Dermis blood vessel endothelial cell (primary cell): ENCODE results near the gene HHIPL1. TPM values are rescaled to one million over a fixed set of nuclear protein-coding genes. Genes with fewer than 3 reads are reported as not detected.
A peak's percentile ranks its signal among the peaks of the same experiment; 100 is the strongest.

Experiments used
- DNase-seq: peaks from one replicate; pipeline ENCODE4 v3.0.0; 2010
- total RNA-seq: library from RNA; depleted of rRNA; stranded (reverse); fragments of >200 nt; gene quantifications from 2 replicates; pipeline ENCODE4 v1.2.3, GENCODE V29; 2014

HHIPL1 gene
- total RNA-seq, 1 donor from 2014 or later = 1.7 TPM

DNA sequence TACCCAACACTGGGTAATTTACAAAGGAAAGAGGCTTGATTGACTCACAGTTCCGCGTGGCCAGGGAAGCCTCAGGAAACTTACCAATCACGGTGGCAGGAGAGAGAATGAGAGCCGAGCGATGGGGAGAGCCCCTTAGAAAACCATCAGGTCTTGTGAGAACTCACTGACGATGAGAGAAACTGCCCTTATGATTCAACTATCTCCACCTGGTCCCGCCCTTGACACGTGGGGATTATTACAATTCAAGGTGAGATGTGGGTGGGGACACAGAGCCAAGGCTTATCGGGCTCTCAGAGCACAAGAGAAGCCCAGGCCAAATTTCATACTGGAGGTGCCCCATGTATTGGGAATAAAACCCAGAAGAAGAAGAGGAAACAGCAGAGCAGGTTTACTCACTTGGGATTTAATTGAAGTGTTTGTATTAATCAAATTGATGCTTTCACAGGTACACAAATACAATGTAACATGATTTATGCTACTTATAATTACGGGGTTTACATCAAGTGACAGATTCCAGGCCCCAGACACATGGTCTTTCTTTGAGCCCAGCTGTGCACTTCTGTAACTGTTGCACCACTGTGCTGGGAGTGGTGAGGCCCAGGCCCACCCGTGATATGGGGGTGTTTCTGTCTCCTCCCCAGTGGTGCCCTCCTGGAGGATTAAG lies 32.7 kb upstream of the HHIPL1 start:
- DNase-seq = no peak

DNA sequence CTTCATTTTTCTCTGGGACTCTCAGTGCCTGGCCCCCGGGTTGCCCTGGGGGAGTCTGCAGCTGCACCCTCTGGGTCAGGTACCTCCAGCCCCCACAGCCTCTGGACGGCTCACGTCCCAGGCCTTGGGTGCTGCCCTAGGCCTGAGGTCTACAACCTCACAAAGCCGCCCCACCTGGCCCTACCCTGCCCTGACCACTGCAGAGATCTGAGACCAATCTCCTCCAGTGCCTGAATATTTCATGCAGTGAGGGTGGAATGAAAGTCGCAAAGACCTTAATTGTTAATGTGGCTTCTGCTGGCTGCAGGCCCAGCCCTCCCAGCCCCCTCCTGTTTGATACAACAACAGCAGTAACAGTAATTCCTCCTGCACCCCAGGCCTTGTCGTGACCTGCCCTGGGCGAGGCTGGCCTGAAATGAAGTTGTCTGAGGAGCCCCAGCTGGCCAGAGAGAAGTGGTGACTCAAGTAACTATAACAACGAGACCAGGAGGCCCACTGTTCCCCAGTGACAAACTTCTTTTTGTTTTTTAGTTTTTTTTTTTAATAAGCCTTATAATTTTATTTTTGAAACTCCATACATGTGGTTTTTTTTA lies 32.1 kb upstream of the HHIPL1 start:
- DNase-seq = no peak

GRCh38 chr14:99615497-99616157 lies 29.3 kb upstream of the HHIPL1 start:
- peak; percentile 91 for DNase-seq

- peak; percentile 58 for DNase-seq
These were observed 27.8 kb upstream of the HHIPL1 start for GRCh38 chr14:99616832-99617800.

GRCh38 chr14:99619835-99620834 lies 24.8 kb upstream of the HHIPL1 start:
- peak; percentile 95 for DNase-seq

GRCh38 chr14:99621948-99622347 lies 23.0 kb upstream of the HHIPL1 start:
- no peak for DNase-seq

DNA sequence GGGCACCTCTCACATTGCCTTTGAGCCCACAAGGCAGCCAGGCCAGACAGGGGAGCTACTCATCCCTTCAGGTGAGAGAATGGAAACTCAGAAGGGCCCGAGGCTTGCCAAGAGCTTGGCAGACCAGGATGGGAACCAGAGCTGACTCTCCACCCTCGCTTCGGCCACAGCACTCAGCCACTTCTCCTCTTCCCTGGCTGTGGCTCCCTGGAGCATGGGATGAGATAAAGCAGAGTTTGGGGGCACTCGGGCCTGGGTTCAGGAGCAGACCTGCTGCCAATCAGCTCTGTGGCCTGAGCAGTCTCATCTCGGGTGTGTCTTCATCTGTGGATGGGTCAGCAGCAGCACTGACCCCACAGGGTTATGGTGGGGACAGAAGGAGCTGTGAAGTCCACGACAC lies 20.9 kb upstream of the HHIPL1 start:
- DNase-seq = no peak

GRCh38 chr14:99624971-99625370 lies 20.0 kb upstream of the HHIPL1 start:
- no peak for DNase-seq

DNA sequence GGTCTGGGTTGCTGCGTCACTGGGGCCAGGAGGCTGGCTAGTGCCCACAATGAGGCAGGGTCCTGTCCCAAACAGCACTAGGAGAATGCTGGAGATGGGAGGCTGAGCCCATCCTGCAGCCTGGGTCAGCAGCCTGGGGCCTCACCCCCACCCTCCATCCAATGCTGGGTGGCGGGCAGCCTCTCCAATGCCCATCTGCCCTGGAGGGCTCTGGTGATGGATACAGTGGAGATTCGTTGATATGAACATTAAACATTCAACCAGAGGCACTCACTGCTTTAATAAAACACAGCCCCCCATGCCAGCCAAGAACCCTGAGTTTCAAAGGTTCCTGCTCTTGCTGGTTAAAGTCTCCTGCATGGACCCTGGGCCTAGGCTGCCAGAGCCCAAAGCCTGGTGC lies 19.5 kb upstream of the HHIPL1 start:
- no peak for DNase-seq

GRCh38 chr14:99626041-99626648 lies 18.8 kb upstream of the HHIPL1 start:
- DNase-seq = no peak

DNA sequence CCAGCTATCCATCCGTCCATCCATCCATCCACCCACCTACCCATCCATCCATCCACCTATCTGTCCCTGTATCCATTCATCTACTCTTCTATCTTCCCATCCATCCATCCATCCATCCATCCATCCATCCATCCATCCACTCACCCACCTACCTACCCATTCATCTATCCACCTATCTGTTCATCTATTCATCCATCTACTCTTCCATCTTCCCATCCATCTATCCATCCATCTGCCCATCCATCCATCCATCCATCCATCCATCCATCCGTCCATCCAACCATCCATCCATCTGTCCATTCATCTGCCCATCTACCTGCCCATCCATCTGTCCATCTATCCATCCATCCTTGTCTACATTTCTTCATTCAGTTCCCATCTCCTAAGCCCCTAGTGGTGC lies 17.8 kb upstream of the HHIPL1 start:
- DNase-seq = no peak

- DNase-seq = no peak
These were observed 17.2 kb upstream of the HHIPL1 start for GRCh38 chr14:99627510-99628381.

DNA sequence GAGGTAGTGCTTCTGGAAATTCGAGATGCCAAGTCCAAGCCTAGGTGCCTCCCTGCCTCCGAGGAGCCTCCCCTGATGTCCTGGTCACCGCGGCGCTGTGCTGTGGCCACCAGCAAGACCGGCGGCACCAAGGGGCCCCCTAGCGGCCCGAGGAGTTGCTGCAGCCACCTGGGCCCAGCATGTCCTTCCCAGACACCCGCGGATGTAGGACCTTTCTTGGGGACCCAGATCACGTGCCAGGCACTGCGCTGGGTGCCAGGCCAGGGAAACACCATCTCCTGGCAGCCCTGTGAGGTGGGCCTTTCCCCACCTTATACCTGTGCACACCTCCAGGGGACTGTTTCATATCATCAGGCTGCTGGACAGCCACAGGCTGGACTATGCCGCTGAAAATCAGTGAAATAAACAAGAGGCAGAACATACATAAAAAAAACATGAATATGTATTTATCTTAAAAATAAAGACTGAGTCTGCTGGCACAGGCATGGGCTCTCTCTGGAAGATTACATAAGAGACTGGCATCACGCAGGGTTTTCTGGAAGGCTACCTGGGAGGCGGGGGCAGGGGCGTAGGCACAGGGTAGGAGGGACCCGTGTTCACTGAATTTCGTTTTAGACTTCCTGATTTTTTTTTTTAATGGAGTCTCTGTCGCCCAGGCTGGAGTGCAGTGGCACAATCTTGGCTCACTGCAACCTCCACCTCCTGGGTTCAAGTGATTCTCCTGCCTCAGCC lies 15.9 kb upstream of the HHIPL1 start:
- peak; percentile 87 for DNase-seq

- no peak for DNase-seq
These were observed 14.7 kb upstream of the HHIPL1 start for GRCh38 chr14:99630202-99630601.

DNA sequence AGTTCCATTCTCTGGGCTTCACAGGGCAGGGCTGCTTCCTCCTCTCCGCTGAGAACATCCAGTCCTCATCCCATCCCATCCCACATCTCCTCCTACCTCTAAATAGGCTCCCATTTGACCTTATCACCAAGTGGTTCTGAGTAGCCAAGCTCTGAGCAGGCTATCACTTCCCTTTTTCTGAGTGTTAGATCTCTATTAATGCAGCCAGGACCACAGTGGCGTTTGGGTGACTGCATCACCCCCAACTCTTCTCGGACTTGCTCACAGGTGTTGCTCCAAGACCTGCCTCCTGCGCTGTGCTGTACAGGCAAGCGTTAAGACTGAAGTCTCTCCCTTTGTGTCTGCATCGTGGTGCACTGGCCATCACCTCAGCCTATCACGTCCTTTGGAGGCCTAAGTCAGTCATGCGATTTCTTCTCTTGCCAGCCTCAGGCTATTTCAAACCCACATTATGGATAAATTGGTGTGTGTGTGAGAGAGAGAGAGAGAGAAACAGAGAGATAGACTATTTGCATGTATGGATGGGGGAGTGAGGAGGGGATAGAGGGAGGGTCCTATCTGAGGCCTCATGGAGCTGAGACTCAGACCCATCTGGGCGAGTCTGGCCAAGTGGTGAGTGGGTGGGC lies 12.4 kb upstream of the HHIPL1 start:
- no peak for DNase-seq

DNA sequence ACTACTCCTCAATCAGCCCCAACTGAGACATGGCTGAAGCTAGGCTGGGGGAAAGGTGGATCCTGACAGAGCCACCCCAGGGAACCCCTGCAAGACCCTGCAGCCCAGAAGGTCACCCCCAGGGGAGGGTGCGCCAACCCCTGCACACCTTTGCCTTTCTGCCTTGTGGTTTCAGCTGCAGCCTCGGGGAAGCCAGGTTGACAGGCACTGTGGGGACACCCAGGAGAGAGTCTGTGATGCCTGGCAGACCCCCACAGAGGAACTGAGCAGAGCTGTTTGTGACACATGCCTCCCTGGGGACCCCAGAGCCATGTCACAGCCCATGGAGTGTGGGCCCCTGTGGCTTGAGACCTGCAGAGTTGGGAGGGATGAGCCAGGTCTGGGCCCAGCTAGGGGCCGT lies 11.8 kb upstream of the HHIPL1 start:
- no peak for DNase-seq

- DNase-seq = no peak
These were observed 11.0 kb upstream of the HHIPL1 start for GRCh38 chr14:99633918-99634317.

DNA sequence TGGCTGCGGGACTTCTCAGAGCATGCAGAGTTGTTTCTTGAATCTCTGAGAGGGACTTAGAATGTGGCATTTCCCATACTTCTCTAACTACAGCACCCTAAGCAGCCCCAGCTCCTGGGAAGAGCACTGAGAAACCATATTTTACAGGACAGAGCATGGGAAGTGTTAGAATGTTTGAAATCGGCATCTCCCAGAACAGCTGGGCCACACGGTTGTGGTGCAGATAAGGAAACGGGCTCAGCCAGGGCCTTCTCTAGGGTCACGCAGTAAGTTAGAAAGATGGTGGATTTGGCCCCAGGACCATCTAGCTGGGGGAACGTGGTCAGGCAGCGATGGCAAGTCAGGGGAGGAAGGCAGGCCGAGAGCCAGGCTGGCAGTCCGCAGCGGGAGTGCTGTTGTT lies 10.5 kb upstream of the HHIPL1 start:
- no peak for DNase-seq

GRCh38 chr14:99635116-99635515 lies 9.8 kb upstream of the HHIPL1 start:
- no peak for DNase-seq
